Esophagus squamous epithelium (tissue), 5 donors: ENCODE data around the gene MRPL18. TPM values are rescaled to one million over a fixed set of nuclear protein-coding genes. Genes with fewer than 3 reads are reported as not detected.

Source experiments
- DNase-seq: peaks from one replicate; lab custom pipeline; 2025; lab: John Stamatoyannopoulos, UW
- H3K27ac ChIP-seq, 4 donors: fragments of 200-600 bp; sonication (generic); one replicate each; pipeline ENCODE4 v1.5.1; 2016 to 2019; ENCODE audit warnings: mild to moderate bottlenecking in 1 of 4
- H3K27me3 ChIP-seq, 4 donors: fragments of 200-600 bp; sonication (generic); 1 replicate in 3 of 4; 2 replicates in 1 of 4; pipeline versions ENCODE4 v1.5.1 to v1.6.0; 2017 to 2021; ENCODE audit warnings: antibody characterized with exemption in 1 of 4
- H3K36me3 ChIP-seq, 3 donors: fragments of 200-600 bp; sonication (generic); one replicate each; pipeline ENCODE4 v1.5.1; 2016 to 2019
- H3K4me1 ChIP-seq, 3 donors: fragments of 200-600 bp; sonication (generic); one replicate each; pipeline ENCODE4 v1.5.1; 2017 to 2019
- H3K4me3 ChIP-seq, 4 donors: fragments of 200-600 bp; sonication (generic); 1 replicate in 3 of 4; 2 replicates in 1 of 4; pipeline ENCODE4 v1.5.1; 2016 to 2019; ENCODE audit warnings: mild to moderate bottlenecking in 2 of 4, moderate library complexity in 1 of 4
- H3K9me3 ChIP-seq, 3 donors: fragments of 200-600 bp; sonication (generic); one replicate each; pipeline ENCODE4 v1.5.1; 2016 to 2019
- CTCF ChIP-seq, 6 experiments: fragments of 450-650 bp in 4 of 6; fragments of 200-600 bp in 2 of 6; sonication (generic) in 2 of 6; IDR thresholded peaks; one replicate each; pipeline ENCODE4 v1.5.1; 2016 to 2019; ENCODE audit warnings: antibody characterized with exemption in 6 of 6, mild to moderate bottlenecking in 4 of 6, moderate library complexity in 4 of 6
- POLR2A ChIP-seq, 4 donors: fragments of 450-650 bp; IDR thresholded peaks; one replicate each; pipeline ENCODE4 v1.6.1; 2017; ENCODE audit warnings: antibody characterized with exemption in 4 of 4, mild to moderate bottlenecking in 4 of 4, moderate library complexity in 3 of 4
- WGBS, 2 donors: methylation state at CpG; one replicate each; pipeline ENCODE4 v1.1.5; 2018; 5-methylcytosine and 5-hydroxymethylcytosine counted together
- intact Hi-C: fragments of 100-400 bp; cut with DNase I; formaldehyde crosslinking; loops from one replicate; pipeline ENCODE4 v1.15.0; 2022
- total RNA-seq, 4 donors: library from RNA; depleted of rRNA; stranded (reverse); fragments of >200 nt; gene quantifications; one replicate each; pipeline ENCODE4 v1.1.0, GENCODE V29; 2016
- donor health status: DM: yes; HTN: yes; CAD: no.

Gene MRPL18
- total RNA-seq, 4 donors from 2014 or later, result 46.9 to 94.2 (median 56.0) TPM

DNA sequence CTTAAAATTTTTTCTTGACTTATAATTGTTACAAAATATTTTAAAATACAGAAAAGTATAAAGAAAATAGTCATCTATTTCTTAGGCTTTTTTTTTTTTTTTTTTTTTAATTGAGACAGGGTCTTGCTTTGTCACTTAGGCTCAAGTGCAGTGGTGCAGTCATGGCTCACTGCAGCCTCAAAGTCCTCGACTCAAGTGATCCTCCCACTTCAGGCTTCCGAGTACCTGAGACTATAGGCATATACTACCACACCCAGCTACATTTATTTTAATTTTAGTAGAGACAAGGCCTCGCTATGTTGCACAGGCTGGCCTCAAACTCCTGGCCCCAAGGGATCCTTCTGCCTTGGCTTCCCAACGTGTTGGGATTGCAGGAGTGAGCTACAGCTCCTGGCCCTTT, 33.8 kb upstream of the MRPL18 start:
- DNase-seq, result no peak
- WGBS, 2 donors, result 86 to 93% methylated on average over 4 of the region's 4 CpGs
- Histone ChIP-seq H3K27me3 (no peaks in the 10 kb centered on the region), H3K4me3 (no peak overlapping the region), H3K4me1 (peaks cover 7 to 23% (median 11%) of the 10 kb centered on the region in 3 donors), H3K27ac (no peak overlapping the region), H3K9me3 (no peaks in the 10 kb centered on the region), H3K36me3 (peaks cover 11 to 79% (median 35%) of the 10 kb centered on the region in 3 donors)
- TF ChIP-seq CTCF (IDR thresholded peaks at IDR 0.05) (no peak), POLR2A (IDR thresholded peaks at IDR 0.05) (no peak)
- intact Hi-C loops, result no loop called here

DNA sequence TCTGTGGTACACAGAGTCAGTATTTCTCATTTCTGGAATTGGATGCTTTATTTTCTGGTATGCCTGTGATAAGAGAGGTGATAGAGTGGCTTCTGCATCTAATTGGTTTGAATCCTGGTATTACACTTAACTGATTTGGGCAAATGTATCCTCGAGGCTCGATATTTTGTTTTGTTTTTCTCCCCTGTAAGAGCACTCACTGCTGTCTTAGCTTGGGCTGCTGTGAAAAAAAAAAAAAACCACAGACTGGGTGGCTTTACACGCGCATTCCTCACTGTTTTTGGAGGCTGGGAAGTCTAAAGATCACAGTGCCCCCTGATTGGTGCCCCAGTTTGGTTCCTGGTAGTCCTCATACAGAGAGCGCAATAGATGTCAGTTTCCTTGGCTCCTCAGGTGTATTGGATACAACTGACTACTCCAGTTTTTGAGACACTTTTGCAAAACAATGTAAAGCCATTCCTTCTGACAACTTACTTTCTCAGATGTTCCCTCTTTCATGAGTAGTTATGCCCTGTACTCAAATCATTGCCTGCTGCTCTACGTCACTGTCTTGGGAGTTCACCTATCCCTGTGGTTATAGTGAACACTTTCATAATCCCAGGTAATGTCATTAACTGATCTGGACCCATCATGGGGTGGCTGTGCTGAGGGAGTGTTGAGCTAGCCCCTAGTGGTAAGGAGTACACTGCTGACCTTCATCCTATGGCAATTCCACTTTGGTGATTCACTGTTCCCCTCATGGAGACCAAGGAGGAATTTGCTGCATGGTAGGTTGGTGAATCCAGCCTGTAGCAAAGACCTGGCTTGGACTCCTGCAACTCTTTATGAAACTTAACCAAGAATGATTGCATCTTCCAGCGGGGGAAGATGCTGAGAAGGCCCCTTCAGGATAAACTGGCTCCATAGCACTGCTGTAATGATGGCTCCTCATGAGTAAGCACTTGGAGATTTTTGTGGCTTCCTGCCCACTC, 32.0 kb upstream of the MRPL18 start:
- TF ChIP-seq POLR2A (IDR thresholded peaks at IDR 0.05) (no peak), CTCF (IDR thresholded peaks at IDR 0.05) (peak in 1 of 6 experiments; percentile 9)
- Histone ChIP-seq H3K27ac (no peak overlapping the region), H3K4me3 (no peak overlapping the region), H3K36me3 (peaks cover 6 to 64% (median 27%) of the 10 kb centered on the region in 3 donors), H3K9me3 (no peaks in the 10 kb centered on the region), H3K27me3 (no peaks in the 10 kb centered on the region), H3K4me1 (peaks cover 14 to 29% (median 21%) of the 10 kb centered on the region in 3 donors)
- WGBS, 2 donors, result 87 to 95% methylated on average over 7 of the region's 7 CpGs
- intact Hi-C loops, result no loop called here
- no peak for DNase-seq

DNA sequence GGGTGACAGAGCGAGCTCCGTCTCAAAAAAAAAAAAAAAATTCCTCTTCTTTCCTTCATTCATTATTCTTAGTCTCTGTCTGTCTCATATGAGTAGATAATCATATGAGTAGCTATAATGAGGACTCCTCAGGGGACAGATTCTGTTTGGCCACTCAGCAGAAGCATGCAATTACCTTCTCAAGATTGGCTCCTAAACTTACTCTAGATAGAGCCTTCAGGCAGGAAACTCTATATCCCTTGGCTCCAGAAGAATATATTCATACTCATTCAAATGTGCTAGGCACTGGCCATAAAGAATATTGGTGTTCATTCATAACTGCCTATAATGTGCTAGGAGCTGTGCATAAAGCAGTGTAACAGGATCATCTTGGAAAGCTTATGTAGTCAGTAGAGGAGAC, 30.6 kb upstream of the MRPL18 start:
- peak overlapping the region in 3 of 4 donors; percentile 29 to 100 (median 99) for H3K27ac ChIP-seq
- intact Hi-C loops, result loop anchor here (10.0 kb wide), 1 partner anchor 65 kb away; the partner anchor contains the start of gene SOD2
- WGBS, 2 donors, result 63 to 92% methylated on average over 2 of the region's 2 CpGs

DNA sequence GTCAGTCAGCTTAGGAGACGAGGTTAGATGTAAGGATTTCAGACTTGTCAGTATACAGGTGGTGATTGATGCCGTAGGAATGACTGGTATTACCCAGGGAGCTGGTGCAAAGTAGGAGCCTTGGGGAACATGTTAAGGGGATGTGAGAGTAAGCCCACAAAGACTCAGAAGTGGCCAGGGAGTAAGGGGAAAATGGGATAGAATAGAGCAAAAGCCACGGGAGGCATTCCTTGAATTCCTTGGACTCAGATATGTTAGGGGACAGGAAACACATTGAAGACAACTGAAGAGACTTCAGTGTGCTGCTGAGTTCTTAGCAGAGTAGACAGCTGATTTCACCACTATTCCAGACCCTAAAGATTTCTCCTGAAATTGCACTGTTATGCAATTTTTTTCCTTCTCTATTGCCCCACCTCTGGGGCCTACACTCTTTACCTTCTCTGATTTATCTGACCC, 29.6 kb upstream of the MRPL18 start:
- peaks cover 8 to 64% (median 21%) of the 10 kb centered on the region in 3 donors for H3K36me3 ChIP-seq
- no peaks in the 10 kb centered on the region for H3K9me3 ChIP-seq
- no peaks in the 10 kb centered on the region for H3K27me3 ChIP-seq
- peak overlapping the region in 2 of 4 donors; percentile 87 to 90 for H3K4me3 ChIP-seq
- peaks cover 14 to 37% (median 21%) of the 10 kb centered on the region in 3 donors for H3K4me1 ChIP-seq
- TF ChIP-seq POLR2A (IDR thresholded peaks at IDR 0.05) (no peak), CTCF (IDR thresholded peaks at IDR 0.05) (no peak)
- H3K27ac ChIP-seq, result peak overlapping the region in 3 of 4 donors; percentile 92 to 100 (median 99)
- WGBS, 2 donors, result 44 to 46% methylated on average over 3 of the region's 3 CpGs
- no peak for DNase-seq
- intact Hi-C loops, result loop anchor here (10.0 kb wide), 1 partner anchor 66 kb away; the partner anchor contains the start of gene SOD2

More for the DNA sequence above, 30.6 kb upstream of the MRPL18 start:
- Histone ChIP-seq H3K27me3 (no peaks in the 10 kb centered on the region), H3K4me1 (peaks cover 14 to 37% (median 21%) of the 10 kb centered on the region in 3 donors), H3K36me3 (peaks cover 11 to 64% (median 21%) of the 10 kb centered on the region in 3 donors), H3K4me3 (no peak overlapping the region), H3K9me3 (no peaks in the 10 kb centered on the region)
- TF ChIP-seq CTCF (IDR thresholded peaks at IDR 0.05), result no peak
- no peak for TF ChIP-seq POLR2A (IDR thresholded peaks at IDR 0.05)
- no peak for DNase-seq
